ENCODE results near the gene TOP3A. TPM values are rescaled to one million over a fixed set of nuclear protein-coding genes. Genes with fewer than 3 reads are reported as not detected.

Gene TOP3A
- total and polyA plus RNA-seq, 2 experiments from 2014 or later, result 21.7 to 76.7 TPM

- TF ChIP-seq ZNF462 (CRISPR knock-in tag; IDR thresholded peaks at IDR 0.05) (no peak), ETS1 (IDR thresholded peaks at IDR 0.05) (no peak), ZNF331 (CRISPR knock-in tag; IDR thresholded peaks at IDR 0.05; ENCODE audit: low read depth) (no peak)
Observed at GRCh38 chr17:18344021-18344420, 29.2 kb upstream of the TOP3A start (continued).

GRCh38 chr17:18339933-18340332 lies 25.1 kb upstream of the TOP3A start:
- no peak overlapping the region for H2AFZ ChIP-seq
- no peaks in the 10 kb centered on the region for H3K79me2 ChIP-seq (replicated peaks; ENCODE audit: insufficient read depth)
- no peak overlapping the region for H3K4me2 ChIP-seq
- no peaks in the 10 kb centered on the region for H3K4me1 ChIP-seq (ENCODE audit: insufficient read depth)
- H3K36me3 ChIP-seq (ENCODE audit: insufficient read depth), result peaks cover 64% of the 10 kb centered on the region
- no peak overlapping the region for H3K4me3 Mint-ChIP-seq
- no peak for DNase-seq (ENCODE audit: low spot score)
- no peaks in the 10 kb centered on the region for H3K27me3 ChIP-seq (ENCODE audit: insufficient read depth)
- H3K27ac Mint-ChIP-seq, result no peak overlapping the region
- no peaks in the 10 kb centered on the region for H3K4me1 Mint-ChIP-seq
- H3K27ac ChIP-seq (ENCODE audit: low read depth), result no peak overlapping the region
- H3K9me3 Mint-ChIP-seq, result peaks cover 28% of the 10 kb centered on the region
- H3K27me3 Mint-ChIP-seq (ENCODE audit: insufficient read depth, low read depth, poor library complexity), result peaks cover 7% of the 10 kb centered on the region
- peaks cover 92% of the 10 kb centered on the region for H3K36me3 Mint-ChIP-seq (ENCODE audit: low read depth)
- H3K9me2 ChIP-seq (ENCODE audit: insufficient read depth), result no peaks in the 10 kb centered on the region
- no peak overlapping the region for H3K4me3 ChIP-seq
- no peak for ATAC-seq
- H3F3A ChIP-seq (replicated peaks; ENCODE audit: low read depth), result no peaks in the 10 kb centered on the region
- H4K20me1 ChIP-seq (replicated peaks; ENCODE audit: insufficient read depth), result no peaks in the 10 kb centered on the region
- no peak for TF ChIP-seq ZNF462 (CRISPR knock-in tag; IDR thresholded peaks at IDR 0.05)
- TF ChIP-seq CREB1 (CRISPR knock-in tag; IDR thresholded peaks at IDR 0.05; ENCODE audit: low read depth), result no peak

All from GM23338 (cell line).